ENCODE results near the gene ATAD3A.
A peak's percentile ranks its signal among the peaks of the same experiment; 100 is the strongest.

ATAD3A gene

GRCh38 chr1:1562556-1563195 lies 50.7 kb downstream of the ATAD3A start:
- 96% methylated on average over 21 of the region's 21 CpGs for WGBS
- no peak overlapping the region for H3K9ac ChIP-seq (ENCODE audit: low read depth, low read length)
- H3K9me3 ChIP-seq (ENCODE audit: insufficient read depth, low read depth, low read length), result no peaks in the 10 kb centered on the region
- no peak overlapping the region for H3K4me3 ChIP-seq (ENCODE audit: low read length)
- no peaks in the 10 kb centered on the region for H3K27me3 ChIP-seq (ENCODE audit: insufficient read depth, low read length)
- H3K36me3 ChIP-seq (ENCODE audit: insufficient read depth, low read length), result peaks cover 60% of the 10 kb centered on the region
- H3K4me1 ChIP-seq (ENCODE audit: insufficient read depth, low read length), result no peaks in the 10 kb centered on the region
- H3K27ac ChIP-seq (ENCODE audit: low read depth, low read length), result no peak overlapping the region

- Histone ChIP-seq H3K9ac (ENCODE audit: low read depth, low read length) (no peak overlapping the region), H3K9me3 (ENCODE audit: insufficient read depth, low read depth, low read length) (no peaks in the 10 kb centered on the region), H3K27me3 (ENCODE audit: insufficient read depth, low read length) (no peaks in the 10 kb centered on the region), H3K27ac (ENCODE audit: low read depth, low read length) (no peak overlapping the region), H3K36me3 (ENCODE audit: insufficient read depth, low read length) (peaks cover 60% of the 10 kb centered on the region), H3K4me1 (ENCODE audit: insufficient read depth, low read length) (0 out of 2 replicates have a peak, but pooled peaks cover 4% of the 10 kb centered on the region), H3K4me3 (ENCODE audit: low read length) (no peak overlapping the region)
- WGBS, result 96% methylated on average over 12 of the region's 12 CpGs
Observed at GRCh38 chr1:1563688-1564087, 51.7 kb downstream of the ATAD3A start.

GRCh38 chr1:1564268-1564667 lies 52.3 kb downstream of the ATAD3A start:
- Histone ChIP-seq H3K9ac (ENCODE audit: low read depth, low read length) (no peak overlapping the region), H3K9me3 (ENCODE audit: insufficient read depth, low read depth, low read length) (no peaks in the 10 kb centered on the region), H3K27me3 (ENCODE audit: insufficient read depth, low read length) (no peaks in the 10 kb centered on the region), H3K4me1 (ENCODE audit: insufficient read depth, low read length) (0 out of 2 replicates have a peak, but pooled peaks cover 4% of the 10 kb centered on the region), H3K4me3 (ENCODE audit: low read length) (no peak overlapping the region), H3K36me3 (ENCODE audit: insufficient read depth, low read length) (peaks cover 62% of the 10 kb centered on the region), H3K27ac (ENCODE audit: low read depth, low read length) (no peak overlapping the region)
- 96% methylated on average over 19 of the region's 19 CpGs for WGBS

- Histone ChIP-seq H3K27ac (ENCODE audit: low read depth, low read length) (no peak overlapping the region), H3K4me1 (ENCODE audit: insufficient read depth, low read length) (0 out of 2 replicates have a peak, but pooled peaks cover 4% of the 10 kb centered on the region), H3K9me3 (ENCODE audit: insufficient read depth, low read depth, low read length) (no peaks in the 10 kb centered on the region), H3K36me3 (ENCODE audit: insufficient read depth, low read length) (peaks cover 68% of the 10 kb centered on the region), H3K9ac (ENCODE audit: low read depth, low read length) (no peak overlapping the region), H3K4me3 (ENCODE audit: low read length) (no peak overlapping the region), H3K27me3 (ENCODE audit: insufficient read depth, low read length) (no peaks in the 10 kb centered on the region)
- WGBS, result 97% methylated on average over 10 of the region's 10 CpGs
Observed at GRCh38 chr1:1565340-1565739, 53.4 kb downstream of the ATAD3A start.

- H3K9me3 ChIP-seq (ENCODE audit: insufficient read depth, low read depth, low read length), result no peaks in the 10 kb centered on the region
- no peak overlapping the region for H3K9ac ChIP-seq (ENCODE audit: low read depth, low read length)
- no peaks in the 10 kb centered on the region for H3K27me3 ChIP-seq (ENCODE audit: insufficient read depth, low read length)
- 0 out of 2 replicates have a peak, but pooled peaks cover 4% of the 10 kb centered on the region for H3K4me1 ChIP-seq (ENCODE audit: insufficient read depth, low read length)
- peaks cover 60% of the 10 kb centered on the region for H3K36me3 ChIP-seq (ENCODE audit: insufficient read depth, low read length)
- H3K4me3 ChIP-seq (ENCODE audit: low read length), result no peak overlapping the region
- 95% methylated on average over 31 of the region's 31 CpGs for WGBS
- no peak overlapping the region; the same call in 1 of the 2 replicates for H3K27ac ChIP-seq (ENCODE audit: low read depth, low read length)
Observed at GRCh38 chr1:1567152-1567875, 55.4 kb downstream of the ATAD3A start.

- H3K9me3 ChIP-seq (ENCODE audit: insufficient read depth, low read depth, low read length), result no peaks in the 10 kb centered on the region
- H3K4me1 ChIP-seq (ENCODE audit: insufficient read depth, low read length), result 0 out of 2 replicates have a peak, but pooled peaks cover 4% of the 10 kb centered on the region
- H3K9ac ChIP-seq (ENCODE audit: low read depth, low read length), result peak overlapping the region; percentile 59
- WGBS, result 66% methylated on average over 10 of the region's 10 CpGs
- H3K27me3 ChIP-seq (ENCODE audit: insufficient read depth, low read length), result no peaks in the 10 kb centered on the region
- peaks cover 58% of the 10 kb centered on the region for H3K36me3 ChIP-seq (ENCODE audit: insufficient read depth, low read length)
- no peak overlapping the region for H3K4me3 ChIP-seq (ENCODE audit: low read length)
- peak overlapping the region; percentile 90; the same call in 1 of the 2 replicates for H3K27ac ChIP-seq (ENCODE audit: low read depth, low read length)
Observed at GRCh38 chr1:1567891-1568291, 55.9 kb downstream of the ATAD3A start.

- H3K9me3 ChIP-seq (ENCODE audit: insufficient read depth, low read depth, low read length), result no peaks in the 10 kb centered on the region
- no peak overlapping the region for H3K9ac ChIP-seq (ENCODE audit: low read depth, low read length)
- H3K4me3 ChIP-seq (ENCODE audit: low read length), result no peak overlapping the region
- H3K27me3 ChIP-seq (ENCODE audit: insufficient read depth, low read length), result no peaks in the 10 kb centered on the region
- H3K36me3 ChIP-seq (ENCODE audit: insufficient read depth, low read length), result peaks cover 45% of the 10 kb centered on the region
- peak overlapping the region; percentile 16; the same call in 1 of the 2 replicates for H3K27ac ChIP-seq (ENCODE audit: low read depth, low read length)
- WGBS, result 95% methylated on average over 7 of the region's 7 CpGs
- 0 out of 2 replicates have a peak, but pooled peaks cover 4% of the 10 kb centered on the region for H3K4me1 ChIP-seq (ENCODE audit: insufficient read depth, low read length)
Observed at GRCh38 chr1:1569341-1569740, 57.4 kb downstream of the ATAD3A start.

- Histone ChIP-seq H3K27ac (ENCODE audit: low read depth, low read length) (peak overlapping the region; percentile 99), H3K4me1 (ENCODE audit: insufficient read depth, low read length) (no peaks in the 10 kb centered on the region), H3K9ac (ENCODE audit: low read depth, low read length) (peak overlapping the region; percentile 99), H3K27me3 (ENCODE audit: insufficient read depth, low read length) (peaks cover 3% of the 10 kb centered on the region; the same call in 1 of the 2 replicates), H3K9me3 (ENCODE audit: insufficient read depth, low read depth, low read length) (no peaks in the 10 kb centered on the region), H3K36me3 (ENCODE audit: insufficient read depth, low read length) (peaks cover 28% of the 10 kb centered on the region), H3K4me3 (ENCODE audit: low read length) (peak overlapping the region; percentile 99)
- WGBS, result under 1% methylated on average over 94 of the region's 96 CpGs
Observed at GRCh38 chr1:1573843-1574720, 62.1 kb downstream of the ATAD3A start.

GRCh38 chr1:1574721-1575537 lies 63.0 kb downstream of the ATAD3A start, which contains the start of gene SSU72:
Gene SSU72, minus strand, starts transcription at chr1:1574863. Its CDS starts 306 bp downstream, at chr1:1574557.
- H3K4me1 ChIP-seq (ENCODE audit: insufficient read depth, low read length), result no peaks in the 10 kb centered on the region
- 2% methylated on average over 87 of the region's 87 CpGs for WGBS
- peak within 1 kb of the TSS; percentile 99 for H3K27ac ChIP-seq (ENCODE audit: low read depth, low read length)
- peak within 1 kb of the TSS; percentile 99 for H3K4me3 ChIP-seq (ENCODE audit: low read length)
- peak within 1 kb of the TSS; percentile 99 for H3K9ac ChIP-seq (ENCODE audit: low read depth, low read length)
- H3K27me3 ChIP-seq (ENCODE audit: insufficient read depth, low read length), result peaks cover 3% of the 10 kb centered on the region; the same call in 1 of the 2 replicates
- H3K9me3 ChIP-seq (ENCODE audit: insufficient read depth, low read depth, low read length), result no peaks in the 10 kb centered on the region
- peaks cover 19% of the 10 kb centered on the region for H3K36me3 ChIP-seq (ENCODE audit: insufficient read depth, low read length)

- Histone ChIP-seq H3K27me3 (ENCODE audit: insufficient read depth, low read length) (peaks cover 4% of the 10 kb centered on the region; the same call in 1 of the 2 replicates), H3K4me1 (ENCODE audit: insufficient read depth, low read length) (no peaks in the 10 kb centered on the region), H3K4me3 (ENCODE audit: low read length) (no peak overlapping the region), H3K9me3 (ENCODE audit: insufficient read depth, low read depth, low read length) (no peaks in the 10 kb centered on the region), H3K36me3 (ENCODE audit: insufficient read depth, low read length) (0 out of 2 replicates have a peak, but pooled peaks cover 4% of the 10 kb centered on the region), H3K27ac (ENCODE audit: low read depth, low read length) (no peak overlapping the region), H3K9ac (ENCODE audit: low read depth, low read length) (no peak overlapping the region)
- 77% methylated on average over 10 of the region's 10 CpGs for WGBS
Observed at GRCh38 chr1:1577367-1578011, 65.5 kb downstream of the ATAD3A start.

All from HUES64 (cell line).